Activated CD8-positive, alpha-beta memory T cell treated with anti-CD3 and anti-CD28 coated beads for 24 hours (primary cell): ENCODE measurements around the gene DCUN1D4.
"Not testable (repeated sequence)": the region's sequence is repeated elsewhere in the genome, so short reads cannot be mapped to it uniquely, and the experiment has no call there.

Source experiments
- DNase-seq: peaks from one replicate; pipeline ENCODE4 v3.0.0-alpha.2; 2020

Gene DCUN1D4

GRCh38 chr4:51895816-51896408 is 53.0 kb downstream of the DCUN1D4 start:
- DNase-seq = peak; percentile 63

GRCh38 chr4:51901363-51901762 is 58.4 kb downstream of the DCUN1D4 start:
- DNase-seq = no peak

GRCh38 chr4:51906167-51906958 is 63.4 kb downstream of the DCUN1D4 start:
- no peak for DNase-seq

DNA sequence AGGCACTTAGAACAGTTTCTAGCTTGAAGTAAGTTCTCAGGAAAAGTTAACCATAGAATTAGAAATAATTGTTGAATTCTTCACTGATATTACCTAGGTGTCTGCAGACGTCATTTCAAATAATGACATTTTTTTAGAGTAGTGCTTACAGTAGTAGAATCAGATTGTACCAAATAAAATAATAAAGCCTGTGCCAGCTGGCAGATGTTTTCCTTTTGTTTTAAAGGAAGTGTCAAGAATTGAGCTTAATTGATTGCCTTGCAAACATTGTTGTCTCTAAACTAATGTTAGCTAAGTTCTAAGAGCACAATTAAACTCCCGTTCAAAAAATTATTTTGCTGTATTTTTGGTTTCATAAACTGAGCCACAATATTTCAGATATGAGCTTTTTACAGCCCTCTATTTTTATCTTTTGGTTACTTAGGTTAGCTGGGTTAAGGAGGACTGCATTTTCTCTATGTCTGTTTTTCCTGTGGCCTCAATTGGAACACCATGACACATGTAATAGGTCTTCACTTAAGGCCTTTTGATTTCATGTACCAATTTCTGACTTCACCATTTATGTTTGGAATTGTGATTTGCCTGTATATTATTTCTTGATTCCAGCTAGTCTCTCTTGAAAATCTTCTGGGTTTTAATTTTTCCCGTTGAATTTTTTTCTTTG is 64.2 kb downstream of the DCUN1D4 start:
- no peak for DNase-seq

DNA sequence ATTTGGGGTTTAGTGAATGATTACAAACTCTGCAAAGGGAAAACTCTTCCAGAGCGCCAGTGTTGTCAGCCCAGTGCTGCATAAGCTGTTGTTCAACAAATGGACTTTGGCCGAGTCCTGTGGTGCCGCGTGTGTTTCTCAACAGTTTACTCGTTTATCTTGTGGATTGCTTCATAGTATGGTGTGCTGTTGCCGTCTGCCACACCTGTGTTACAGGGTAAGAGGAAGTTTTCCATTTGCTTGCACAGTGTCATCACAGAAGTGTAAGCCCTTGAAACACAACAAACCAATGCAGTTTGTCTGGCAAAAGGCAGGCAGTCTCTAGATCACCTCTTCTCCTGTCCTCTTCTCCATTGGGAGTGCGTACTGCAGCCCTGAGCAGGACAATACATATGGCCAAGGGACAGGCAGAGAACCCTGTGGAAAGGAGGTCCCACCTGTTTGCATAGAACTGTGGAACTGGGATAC is 66.3 kb downstream of the DCUN1D4 start:
- no peak for DNase-seq

DNA sequence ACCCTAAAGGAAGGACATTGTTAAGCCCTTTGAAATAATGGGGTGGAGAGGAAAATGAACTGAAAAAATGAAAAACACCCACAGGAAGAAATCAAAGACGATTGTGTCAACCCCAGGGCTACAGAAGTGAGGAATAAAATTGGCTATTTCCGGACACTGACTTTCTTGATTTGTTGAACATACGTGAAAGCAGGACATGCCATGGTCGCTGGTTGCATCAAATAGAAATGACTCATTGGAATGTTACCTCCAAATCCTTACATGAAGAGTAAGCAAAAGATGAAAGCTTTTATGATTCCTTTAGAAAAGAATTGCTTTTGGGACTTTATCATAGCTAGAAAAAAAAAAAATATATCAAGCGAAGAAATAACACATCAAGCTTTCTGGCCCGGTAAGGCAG is 75.3 kb downstream of the DCUN1D4 start:
- DNase-seq = no peak

GRCh38 chr4:51923343-51923742 is 80.4 kb downstream of the DCUN1D4 start:
- no peak for DNase-seq

DNA sequence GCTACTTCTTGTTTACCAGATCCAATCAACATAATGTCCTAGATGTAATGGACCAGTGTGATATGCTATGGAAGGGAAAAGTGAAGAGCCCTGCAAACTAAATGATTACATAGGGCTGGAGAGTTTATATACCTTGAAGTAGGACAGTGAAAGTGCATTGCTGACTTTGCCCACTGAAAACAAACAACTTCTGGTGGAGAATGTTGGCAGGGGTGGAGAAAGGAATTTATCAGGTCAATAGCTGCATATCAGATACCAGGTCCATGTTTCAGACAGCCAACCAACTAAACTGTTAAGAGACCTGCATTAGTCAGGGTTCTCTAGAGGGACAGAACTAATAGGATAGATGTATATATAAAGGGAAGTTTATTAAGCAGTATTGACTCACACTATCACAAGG is 82.4 kb downstream of the DCUN1D4 start:
- DNase-seq = no peak

GRCh38 chr4:51930557-51930956 is 87.6 kb downstream of the DCUN1D4 start:
- DNase-seq = no peak

- DNase-seq = no peak
Measured at GRCh38 chr4:51931461-51931860, 88.5 kb downstream of the DCUN1D4 start.

GRCh38 chr4:51932261-51932660 is 89.3 kb downstream of the DCUN1D4 start:
- no peak for DNase-seq

- DNase-seq = no peak
Measured at GRCh38 chr4:51932684-51933083, 89.7 kb downstream of the DCUN1D4 start.

- DNase-seq = not testable (repeated sequence)
Measured at GRCh38 chr4:51940460-51940859, 97.5 kb downstream of the DCUN1D4 start.

DNA sequence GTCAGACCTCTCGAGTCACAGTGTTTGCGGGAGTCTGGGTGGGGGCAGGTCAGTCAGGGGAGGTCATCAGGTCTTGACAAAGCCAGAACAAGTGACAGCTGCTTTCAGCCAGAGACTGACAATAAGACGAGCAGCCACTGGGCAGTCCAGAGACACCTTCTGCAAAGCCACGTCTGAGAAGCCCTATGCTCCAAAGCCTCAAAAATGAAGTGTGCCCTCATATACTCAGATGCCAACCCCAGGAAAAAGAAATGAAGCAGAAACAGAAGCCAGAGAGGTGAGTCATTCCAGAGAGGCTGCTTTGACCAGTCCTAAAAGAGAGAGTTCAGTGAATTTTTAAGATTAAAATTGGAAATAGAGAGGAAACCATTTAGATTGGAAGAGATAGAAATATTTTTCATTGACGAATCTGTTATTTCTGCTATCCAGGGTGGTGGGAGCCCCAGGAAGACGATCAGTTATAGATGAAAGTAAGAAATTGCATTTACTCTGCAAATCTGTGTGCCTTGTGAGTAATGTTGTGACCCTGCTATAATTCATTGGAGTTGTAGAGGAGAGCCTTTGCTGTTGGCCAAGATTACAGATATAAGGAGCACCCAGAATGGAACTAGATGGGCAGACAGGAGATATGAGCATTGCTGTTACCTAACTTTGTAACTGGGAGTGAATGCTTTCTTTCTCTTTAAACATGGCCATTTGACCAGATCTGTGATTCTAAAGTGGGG is 99.3 kb downstream of the DCUN1D4 start:
- no peak for DNase-seq

DNA sequence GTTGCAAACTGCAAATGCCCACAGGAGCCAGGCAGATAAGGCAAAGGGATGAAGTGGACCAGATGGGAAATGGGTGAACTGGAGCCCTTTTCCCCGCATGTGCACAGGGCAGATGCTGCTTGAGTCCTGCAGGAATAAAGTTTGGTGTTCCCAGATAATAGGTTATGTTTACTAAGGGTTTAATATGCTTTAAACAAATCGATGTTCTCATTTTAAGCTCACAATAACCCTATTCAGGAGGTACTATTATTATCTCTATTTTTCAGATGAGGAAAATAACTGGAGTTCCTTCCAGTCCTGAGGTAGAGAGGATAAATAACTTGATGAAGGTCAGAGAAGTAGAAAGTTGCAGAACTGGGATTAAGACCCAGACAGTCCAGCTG is 99.9 kb downstream of the DCUN1D4 start:
- DNase-seq = no peak

GRCh38 chr4:51943221-51943620 is 100.3 kb downstream of the DCUN1D4 start:
- no peak for DNase-seq

GRCh38 chr4:51958199-51958968 is 115.4 kb downstream of the DCUN1D4 start:
- DNase-seq = no peak

- no peak for DNase-seq
Measured at GRCh38 chr4:51960486-51960885, 117.5 kb downstream of the DCUN1D4 start.

DNA sequence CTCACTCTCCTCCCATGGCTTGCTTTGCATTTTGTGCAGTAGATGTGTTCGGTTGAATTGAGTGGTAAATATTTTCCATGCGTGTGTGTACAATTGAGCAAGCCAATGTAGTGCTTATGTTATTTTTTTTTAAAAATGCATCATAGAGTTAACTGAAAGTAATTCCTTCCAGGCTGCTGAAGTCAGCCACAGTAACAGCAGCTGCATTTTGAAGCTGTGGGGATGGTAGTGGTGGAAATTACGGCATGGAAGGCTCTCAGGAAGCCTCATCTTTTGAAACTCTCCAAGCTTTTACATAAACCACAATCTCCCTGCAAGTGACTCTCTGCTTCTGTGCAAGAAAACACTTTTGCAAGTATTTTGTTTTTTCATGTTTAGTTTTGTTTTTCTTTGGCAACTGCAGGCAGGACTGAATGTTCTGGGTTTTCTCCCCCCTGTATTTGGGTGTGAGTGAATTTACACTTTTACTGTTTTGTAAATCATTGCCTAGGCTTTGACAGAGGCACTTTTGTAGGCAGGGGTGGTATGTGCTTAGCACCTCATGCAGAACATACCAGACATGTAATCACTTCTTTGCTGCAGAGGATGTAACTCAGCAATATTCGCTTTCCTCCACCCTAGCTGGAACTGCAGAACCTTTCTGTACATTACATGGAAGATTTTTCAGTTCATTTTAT is 121.0 kb downstream of the DCUN1D4 start:
- no peak for DNase-seq

DNA sequence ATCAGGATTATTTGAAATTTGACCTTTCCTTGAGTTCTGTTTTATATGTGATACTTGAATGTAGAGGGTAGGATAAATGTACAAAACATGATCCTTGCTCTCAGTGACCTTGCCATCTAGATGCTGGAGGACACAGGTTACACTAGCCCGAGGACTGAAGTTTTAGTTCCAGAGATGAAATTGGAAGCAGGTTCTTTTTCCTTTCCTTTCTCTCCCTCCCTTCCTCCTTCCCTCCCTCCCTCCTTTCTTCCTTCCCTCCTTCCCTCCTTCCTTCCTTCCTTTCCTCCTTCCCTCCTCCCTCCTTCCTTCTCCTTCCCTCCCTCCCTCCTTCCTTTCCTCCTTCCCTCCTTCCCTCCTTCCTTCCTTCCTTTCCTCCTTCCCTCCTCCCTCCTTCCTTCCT is 122.9 kb downstream of the DCUN1D4 start:
- no peak for DNase-seq
